GM21528 (cell line): ENCODE data around the gene IFNLR1.

Experiments
- ATAC-seq: cut with Tn5 transposase; IDR thresholded peaks from one replicate; pipeline ENCODE4 v1.9.1; 2021; ENCODE audit warnings: mild to moderate bottlenecking, moderate library complexity; ENCODE audit not compliant: unreplicated experiment, low FRiP score

Gene IFNLR1

GRCh38 chr1:24180676-24181075, 6.4 kb downstream of the IFNLR1 start:
- no peak for ATAC-seq

- no peak for ATAC-seq
Measured at GRCh38 chr1:24179251-24179840, 7.7 kb downstream of the IFNLR1 start.

GRCh38 chr1:24178407-24178806, 8.7 kb downstream of the IFNLR1 start:
- ATAC-seq, result no peak

GRCh38 chr1:24177161-24177560, 9.9 kb downstream of the IFNLR1 start:
- ATAC-seq, result no peak

GRCh38 chr1:24175033-24175755, 11.9 kb downstream of the IFNLR1 start:
- no peak for ATAC-seq

- no peak for ATAC-seq
Measured at GRCh38 chr1:24173638-24174575, 13.2 kb downstream of the IFNLR1 start.

- no peak for ATAC-seq
Measured at GRCh38 chr1:24172598-24172997, 14.5 kb downstream of the IFNLR1 start.

GRCh38 chr1:24169286-24169685, 17.8 kb downstream of the IFNLR1 start:
- ATAC-seq, result no peak

- ATAC-seq, result no peak
Measured at GRCh38 chr1:24168245-24168644, 18.8 kb downstream of the IFNLR1 start.

GRCh38 chr1:24167008-24167407, 20.1 kb downstream of the IFNLR1 start:
- ATAC-seq, result no peak

- ATAC-seq, result no peak
Measured at GRCh38 chr1:24165500-24165899, 21.6 kb downstream of the IFNLR1 start.

GRCh38 chr1:24164004-24164403, 23.1 kb downstream of the IFNLR1 start:
- ATAC-seq, result no peak

- ATAC-seq, result no peak
Measured at GRCh38 chr1:24162201-24162600, 24.9 kb downstream of the IFNLR1 start.

- no peak for ATAC-seq
Measured at GRCh38 chr1:24161270-24161669, 25.8 kb downstream of the IFNLR1 start.

- ATAC-seq, result no peak
Measured at GRCh38 chr1:24159366-24159765, 27.7 kb downstream of the IFNLR1 start.

- no peak for ATAC-seq
Measured at GRCh38 chr1:24157918-24158481, 29.1 kb downstream of the IFNLR1 start.

GRCh38 chr1:24156542-24157260, 30.4 kb downstream of the IFNLR1 start:
- ATAC-seq, result no peak

- ATAC-seq, result no peak
Measured at GRCh38 chr1:24155011-24155782, 31.9 kb downstream of the IFNLR1 start.

GRCh38 chr1:24154215-24154614, 32.9 kb downstream of the IFNLR1 start:
- ATAC-seq, result no peak
